Ovary (tissue), 9 donors: ENCODE results near the gene CACHD1. TPM values are rescaled to one million over a fixed set of nuclear protein-coding genes. Genes with fewer than 3 reads are reported as not detected.
"Not testable (repeated sequence)": the region's sequence is repeated elsewhere in the genome, so short reads cannot be mapped to it uniquely, and the experiment has no call there.

ENCODE experiments used
- DNase-seq, 5 donors: peaks; one replicate each; pipeline ENCODE4 v3.0.0-alpha.2; 2019 to 2020
- H3K27ac ChIP-seq, 2 donors: fragments of 200-600 bp; one replicate each; pipeline versions ENCODE4 v1.5.1 to v1.8.0; 2019 to 2022
- H3K27me3 ChIP-seq: fragments of 200-600 bp; one replicate; pipeline ENCODE4 v1.8.0; 2022
- H3K36me3 ChIP-seq: fragments of 200-600 bp; sonication (generic); one replicate; pipeline ENCODE4 v1.5.1; 2019
- H3K4me1 ChIP-seq: one replicate; pipeline ENCODE4 v1.8.1; 2013; ENCODE audit warnings: mild to moderate bottlenecking, moderate library complexity; ENCODE audit not compliant: insufficient read depth
- H3K4me3 ChIP-seq: fragments of 200-600 bp; sonication (generic); one replicate; pipeline ENCODE4 v1.5.1; 2017
- H3K9me3 ChIP-seq, 2 donors: fragments of 200-600 bp in 1 of 2; sonication (generic) in 1 of 2; one replicate each; pipeline versions ENCODE4 v1.5.1 to v1.8.1; 2013 to 2019; ENCODE audit warnings: mild to moderate bottlenecking in 1 of 2, moderate library complexity in 1 of 2
- EP300 ChIP-seq: sonication (generic); formaldehyde crosslinking; IDR thresholded peaks from one replicate; pipeline ENCODE4 v1.6.1; 2017; ENCODE audit warnings: antibody characterized with exemption
- POLR2A ChIP-seq: fragments of 450-650 bp; IDR thresholded peaks from one replicate; pipeline ENCODE4 v1.6.1; 2017; ENCODE audit warnings: antibody characterized with exemption, mild to moderate bottlenecking, moderate library complexity
- WGBS, 3 donors: extraction: QIAGEN DNeasy Blood & Tissue Kit in 1 of 3; methylation state at CpG; one replicate each; pipeline versions ENCODE4 v1.1.5 to v1.1.7; 2013 to 2017; 5-methylcytosine and 5-hydroxymethylcytosine counted together
- intact Hi-C, 4 donors: fragments of 100-400 bp; cut with DNase I; formaldehyde crosslinking; loops; one replicate each; pipeline versions ENCODE4 v1.11.0 to v1.15.1; 2022 to 2023
- polyA plus RNA-seq, 2 donors: library from polyadenylated mRNA; stranded (reverse); fragments of 200-250 nt in 1 of 2; fragments of 350-450 nt in 1 of 2; fragmentation: Illumina TruSeq in 1 of 2; extraction: RNeasy Lipid Tissue Mini Kit (QIAGEN cat#74804) in 1 of 2; gene quantifications; one replicate each; pipeline ENCODE4 v1.2.3, GENCODE V29; 2013 to 2014
- total RNA-seq, 7 donors: library from RNA; depleted of rRNA in 2 of 7; stranded (reverse); fragments of >200 nt in 2 of 7; fragmentation: NEBNext Ultra II Directional in 3 of 7; extraction: Animal tissue kit (Norgen Biotek cat#: 25700) in 3 of 7; gene quantifications; one replicate each; pipeline versions ENCODE4 v1.1.0 to v1.2.4, GENCODE V29; 2016 to 2023
- TF ChIP-seq, protein P1 (sequence below), 3 donors: fragments of 450-650 bp in 2 of 3; fragments of 200-600 bp in 1 of 3; IDR thresholded peaks; one replicate each; pipeline versions ENCODE4 v1.5.1 to v1.8.0; 2016 to 2022; ENCODE audit warnings: antibody characterized with exemption in 3 of 3, mild to moderate bottlenecking in 1 of 3
- donor health status: DM: no; HTN: no; CAD: no; lungs with moderate emphysema.
- donor health status: DM: no; HTN: no; CAD: no.
- donor health status: Bipolar disorder and iron deficiency.
- donor health status: DM: yes; HTN: yes; CAD: no.
- donor health status: DM: no; HTN: no; CAD: no.
- donor health status: DM: yes; HTN: yes; CAD: no.

Gene CACHD1
- total and polyA plus RNA-seq, 9 donors, result 17.0 to 33.1 (median 23.2) TPM

DNA sequence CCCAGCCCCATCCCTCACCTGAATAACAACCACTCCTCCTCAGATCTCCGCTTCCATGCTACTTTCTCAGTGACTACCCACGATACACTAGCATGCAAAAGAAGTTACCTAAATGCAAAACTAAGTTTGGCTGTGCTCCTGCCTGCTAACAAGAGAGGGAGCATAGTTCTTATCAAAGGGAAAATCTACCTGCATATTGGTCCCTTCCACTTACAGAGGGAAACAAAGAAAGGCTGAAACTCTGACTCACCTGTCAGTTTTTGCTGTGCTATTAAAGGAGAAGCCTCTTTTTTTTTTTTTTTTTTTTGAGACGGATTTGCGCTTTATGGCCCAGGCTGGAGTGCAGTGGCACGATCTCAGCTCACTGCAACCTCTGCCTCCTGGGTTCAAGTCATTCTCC, 231.1 kb downstream of the CACHD1 start:
- no peaks in the 10 kb centered on the region for H3K27me3 ChIP-seq
- no peak for DNase-seq
- H3K27ac ChIP-seq, result no peak overlapping the region
- peaks cover 1% of the 10 kb centered on the region for H3K4me1 ChIP-seq
- H3K9me3 ChIP-seq, result no peaks in the 10 kb centered on the region
- 86 to 97% (median 92%) methylated on average over 5 of the region's 5 CpGs for WGBS, 3 donors
- no peaks in the 10 kb centered on the region for H3K36me3 ChIP-seq
- TF ChIP-seq POLR2A (no peak), EP300 (no peak)
- TF ChIP-seq, protein P1, sequence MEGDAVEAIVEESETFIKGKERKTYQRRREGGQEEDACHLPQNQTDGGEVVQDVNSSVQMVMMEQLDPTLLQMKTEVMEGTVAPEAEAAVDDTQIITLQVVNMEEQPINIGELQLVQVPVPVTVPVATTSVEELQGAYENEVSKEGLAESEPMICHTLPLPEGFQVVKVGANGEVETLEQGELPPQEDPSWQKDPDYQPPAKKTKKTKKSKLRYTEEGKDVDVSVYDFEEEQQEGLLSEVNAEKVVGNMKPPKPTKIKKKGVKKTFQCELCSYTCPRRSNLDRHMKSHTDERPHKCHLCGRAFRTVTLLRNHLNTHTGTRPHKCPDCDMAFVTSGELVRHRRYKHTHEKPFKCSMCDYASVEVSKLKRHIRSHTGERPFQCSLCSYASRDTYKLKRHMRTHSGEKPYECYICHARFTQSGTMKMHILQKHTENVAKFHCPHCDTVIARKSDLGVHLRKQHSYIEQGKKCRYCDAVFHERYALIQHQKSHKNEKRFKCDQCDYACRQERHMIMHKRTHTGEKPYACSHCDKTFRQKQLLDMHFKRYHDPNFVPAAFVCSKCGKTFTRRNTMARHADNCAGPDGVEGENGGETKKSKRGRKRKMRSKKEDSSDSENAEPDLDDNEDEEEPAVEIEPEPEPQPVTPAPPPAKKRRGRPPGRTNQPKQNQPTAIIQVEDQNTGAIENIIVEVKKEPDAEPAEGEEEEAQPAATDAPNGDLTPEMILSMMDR (IDR thresholded peaks at IDR 0.05), result no peak
- intact Hi-C loops, result no loop called here
- no peak overlapping the region for H3K4me3 ChIP-seq

DNA sequence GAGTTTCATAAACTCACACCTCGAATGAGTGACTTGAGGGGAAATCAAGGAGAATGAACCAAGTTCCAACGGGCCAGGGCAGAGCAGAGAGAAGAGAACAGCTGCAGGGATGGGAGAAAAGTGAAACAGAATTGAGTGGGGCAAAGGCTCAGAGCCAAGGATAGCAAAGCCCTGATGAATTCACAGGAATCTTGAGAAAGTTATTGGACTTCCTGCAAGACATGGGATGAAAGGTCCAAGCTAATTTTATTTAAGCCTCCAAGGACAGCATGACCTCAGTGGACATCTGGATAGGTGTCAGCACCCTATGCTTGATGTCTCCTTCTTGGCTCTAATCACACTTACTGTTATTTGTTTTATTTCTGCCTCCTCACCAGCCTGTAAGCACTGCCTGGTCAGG, 232.0 kb downstream of the CACHD1 start:
- 27 to 40% (median 31%) methylated on average over 2 of the region's 2 CpGs for WGBS, 3 donors

DNA sequence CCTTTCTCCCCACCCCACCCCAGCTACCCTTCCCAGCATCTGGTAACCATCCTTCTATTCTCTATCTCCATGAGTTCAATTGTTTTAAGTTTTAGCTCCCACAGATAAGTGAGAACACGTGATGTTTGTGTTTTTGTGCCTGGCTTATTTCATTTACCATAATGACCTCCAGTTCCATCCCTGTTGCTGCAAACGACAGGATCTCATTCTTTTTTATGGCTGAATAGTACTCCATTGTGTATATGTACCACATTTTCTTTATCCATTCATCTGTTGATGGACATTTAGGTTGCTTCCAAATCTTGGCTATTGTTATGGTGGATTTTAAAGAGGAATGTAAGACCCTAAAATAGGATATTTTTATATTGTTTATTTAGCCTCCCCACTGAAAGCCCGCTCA, 232.7 kb downstream of the CACHD1 start:
- DNase-seq, intact Hi-C loops, H3K9me3 ChIP-seq, H3K4me1 ChIP-seq, H3K27ac ChIP-seq, H3K4me3 ChIP-seq, H3K27me3 ChIP-seq, H3K36me3 ChIP-seq: not testable (repeated sequence)
- 50 to 72% (median 54%) methylated on average over 3 of the region's 3 CpGs for WGBS, 3 donors

More for the DNA sequence above, 232.0 kb downstream of the CACHD1 start:
- TF ChIP-seq, protein P1 (IDR thresholded peaks at IDR 0.05), result no peak
- no peak for TF ChIP-seq POLR2A
- no peak for TF ChIP-seq EP300
- DNase-seq, result no peak
- H3K4me3 ChIP-seq, result no peak overlapping the region
- intact Hi-C loops, result no loop called here
- peaks cover 1% of the 10 kb centered on the region for H3K4me1 ChIP-seq
- no peaks in the 10 kb centered on the region for H3K27me3 ChIP-seq
- H3K27ac ChIP-seq, result no peak overlapping the region
- no peaks in the 10 kb centered on the region for H3K36me3 ChIP-seq
- H3K9me3 ChIP-seq, result no peaks in the 10 kb centered on the region

DNA sequence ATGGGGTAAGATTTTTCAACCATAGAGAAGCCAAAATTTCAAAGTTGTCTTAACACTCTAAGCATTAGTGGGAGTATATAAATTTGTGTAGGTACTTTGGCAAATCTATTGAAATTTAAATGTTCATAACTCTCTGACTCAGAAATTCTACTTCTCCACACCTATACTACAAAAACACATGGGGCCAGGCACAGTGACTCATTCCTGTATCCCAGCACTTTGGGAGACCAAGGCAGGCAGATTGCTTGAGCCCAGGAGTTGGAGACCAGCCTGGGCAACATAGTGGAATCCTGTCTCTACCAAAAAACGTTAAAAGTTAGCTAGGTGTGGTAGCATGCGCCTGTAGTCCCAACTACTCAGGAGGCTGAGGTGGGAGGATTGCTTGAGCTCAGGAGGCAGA, 233.7 kb downstream of the CACHD1 start:
- Histone ChIP-seq H3K27me3 (no peaks in the 10 kb centered on the region), H3K9me3 (no peaks in the 10 kb centered on the region), H3K27ac (no peak overlapping the region), H3K4me1 (peaks cover 1% of the 10 kb centered on the region), H3K4me3 (no peak overlapping the region), H3K36me3 (no peaks in the 10 kb centered on the region)
- 63 to 79% (median 72%) methylated on average over 2 of the region's 2 CpGs for whole genome bisulfite sequencing, 3 donors
- no peak for DNase-seq
- intact Hi-C loops, result no loop called here
- TF ChIP-seq POLR2A (no peak), EP300 (no peak)
- TF ChIP-seq, protein P1 (IDR thresholded peaks at IDR 0.05), result no peak

DNA sequence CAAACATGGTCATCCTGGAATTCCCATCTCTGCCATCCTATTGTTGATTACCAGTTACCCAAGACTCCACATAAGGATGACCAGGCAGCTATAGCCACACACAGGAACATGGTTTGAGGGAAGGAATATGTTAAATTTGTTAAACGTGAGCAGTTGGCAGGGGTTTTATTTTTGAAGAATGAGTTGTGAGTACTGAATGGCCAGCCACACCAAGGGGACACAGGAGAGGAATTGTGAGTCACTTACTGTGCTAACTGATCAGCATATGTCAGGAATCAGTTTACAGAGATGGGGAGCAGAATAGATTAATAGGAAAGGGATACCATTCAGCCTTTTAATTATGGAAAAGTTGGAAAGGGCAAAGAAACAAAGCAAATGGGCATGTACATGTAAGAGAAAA, 235.7 kb downstream of the CACHD1 start:
- Histone ChIP-seq H3K4me3 (no peak overlapping the region), H3K4me1 (peaks cover 1% of the 10 kb centered on the region), H3K27ac (no peak overlapping the region), H3K9me3 (no peaks in the 10 kb centered on the region), H3K36me3 (no peaks in the 10 kb centered on the region), H3K27me3 (no peaks in the 10 kb centered on the region)
- TF ChIP-seq EP300 (no peak), POLR2A (no peak)
- TF ChIP-seq, protein P1 (IDR thresholded peaks at IDR 0.05), result no peak
- DNase-seq, result no peak
- 23 to 37% (median 28%) methylated on average over 1 of the region's 1 CpG for WGBS, 3 donors
- intact Hi-C loops, result no loop called here
